ENCODE data around the gene STK39. TPM values are rescaled to one million over a fixed set of nuclear protein-coding genes. Genes with fewer than 3 reads are reported as not detected.

Gene STK39
- polyA plus RNA-seq, 1 donor from 2014 or later: 9.5 TPM

DNA sequence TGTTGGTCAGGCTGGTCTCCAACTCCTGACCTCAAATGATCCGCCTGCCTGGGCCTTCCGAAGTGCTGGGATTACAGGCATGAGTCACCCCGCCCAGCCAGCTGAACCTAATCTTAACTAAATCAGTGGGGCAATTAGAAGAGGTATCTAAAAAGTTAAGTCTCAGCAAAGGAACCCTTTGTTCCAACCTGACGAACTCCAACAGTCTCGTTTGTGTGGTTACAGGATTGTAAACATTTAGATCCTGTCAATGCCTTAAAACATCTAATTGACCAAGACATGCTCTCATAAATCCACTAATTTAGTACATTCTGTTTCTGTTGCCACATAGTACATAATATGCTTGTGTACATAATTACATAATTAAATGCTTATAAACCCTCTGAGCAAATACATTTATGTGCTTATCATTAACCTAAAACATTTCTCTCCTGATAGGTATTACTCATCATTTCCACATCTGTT lies 31.1 kb upstream of the STK39 start:
- no peak overlapping the region for H2AFZ ChIP-seq (ENCODE audit: low read depth, low read length)
- TF ChIP-seq SMC3 (conservative IDR thresholded peaks at IDR 0.05; ENCODE audit: poor library complexity) (no peak), EP300 (conservative IDR thresholded peaks at IDR 0.05; ENCODE audit: poor library complexity, severe bottlenecking) (no peak), POLR2AphosphoS5 (IDR thresholded peaks at IDR 0.05) (no peak), EZH2 (IDR thresholded peaks at IDR 0.05; ENCODE audit: borderline replicate concordance, insufficient read depth, low read length, poor library complexity, severe bottlenecking) (no peak), TAF1 (IDR thresholded peaks at IDR 0.05; ENCODE audit: low read depth) (no peak), RAD21 (conservative IDR thresholded peaks at IDR 0.05) (no peak), MXI1 (conservative IDR thresholded peaks at IDR 0.05; ENCODE audit: poor library complexity, severe bottlenecking) (no peak)
- TF ChIP-seq, protein P1, sequence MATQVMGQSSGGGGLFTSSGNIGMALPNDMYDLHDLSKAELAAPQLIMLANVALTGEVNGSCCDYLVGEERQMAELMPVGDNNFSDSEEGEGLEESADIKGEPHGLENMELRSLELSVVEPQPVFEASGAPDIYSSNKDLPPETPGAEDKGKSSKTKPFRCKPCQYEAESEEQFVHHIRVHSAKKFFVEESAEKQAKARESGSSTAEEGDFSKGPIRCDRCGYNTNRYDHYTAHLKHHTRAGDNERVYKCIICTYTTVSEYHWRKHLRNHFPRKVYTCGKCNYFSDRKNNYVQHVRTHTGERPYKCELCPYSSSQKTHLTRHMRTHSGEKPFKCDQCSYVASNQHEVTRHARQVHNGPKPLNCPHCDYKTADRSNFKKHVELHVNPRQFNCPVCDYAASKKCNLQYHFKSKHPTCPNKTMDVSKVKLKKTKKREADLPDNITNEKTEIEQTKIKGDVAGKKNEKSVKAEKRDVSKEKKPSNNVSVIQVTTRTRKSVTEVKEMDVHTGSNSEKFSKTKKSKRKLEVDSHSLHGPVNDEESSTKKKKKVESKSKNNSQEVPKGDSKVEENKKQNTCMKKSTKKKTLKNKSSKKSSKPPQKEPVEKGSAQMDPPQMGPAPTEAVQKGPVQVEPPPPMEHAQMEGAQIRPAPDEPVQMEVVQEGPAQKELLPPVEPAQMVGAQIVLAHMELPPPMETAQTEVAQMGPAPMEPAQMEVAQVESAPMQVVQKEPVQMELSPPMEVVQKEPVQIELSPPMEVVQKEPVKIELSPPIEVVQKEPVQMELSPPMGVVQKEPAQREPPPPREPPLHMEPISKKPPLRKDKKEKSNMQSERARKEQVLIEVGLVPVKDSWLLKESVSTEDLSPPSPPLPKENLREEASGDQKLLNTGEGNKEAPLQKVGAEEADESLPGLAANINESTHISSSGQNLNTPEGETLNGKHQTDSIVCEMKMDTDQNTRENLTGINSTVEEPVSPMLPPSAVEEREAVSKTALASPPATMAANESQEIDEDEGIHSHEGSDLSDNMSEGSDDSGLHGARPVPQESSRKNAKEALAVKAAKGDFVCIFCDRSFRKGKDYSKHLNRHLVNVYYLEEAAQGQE (IDR thresholded peaks at IDR 0.05; ENCODE audit: borderline replicate concordance): no peak
- TF ChIP-seq, protein P2, sequence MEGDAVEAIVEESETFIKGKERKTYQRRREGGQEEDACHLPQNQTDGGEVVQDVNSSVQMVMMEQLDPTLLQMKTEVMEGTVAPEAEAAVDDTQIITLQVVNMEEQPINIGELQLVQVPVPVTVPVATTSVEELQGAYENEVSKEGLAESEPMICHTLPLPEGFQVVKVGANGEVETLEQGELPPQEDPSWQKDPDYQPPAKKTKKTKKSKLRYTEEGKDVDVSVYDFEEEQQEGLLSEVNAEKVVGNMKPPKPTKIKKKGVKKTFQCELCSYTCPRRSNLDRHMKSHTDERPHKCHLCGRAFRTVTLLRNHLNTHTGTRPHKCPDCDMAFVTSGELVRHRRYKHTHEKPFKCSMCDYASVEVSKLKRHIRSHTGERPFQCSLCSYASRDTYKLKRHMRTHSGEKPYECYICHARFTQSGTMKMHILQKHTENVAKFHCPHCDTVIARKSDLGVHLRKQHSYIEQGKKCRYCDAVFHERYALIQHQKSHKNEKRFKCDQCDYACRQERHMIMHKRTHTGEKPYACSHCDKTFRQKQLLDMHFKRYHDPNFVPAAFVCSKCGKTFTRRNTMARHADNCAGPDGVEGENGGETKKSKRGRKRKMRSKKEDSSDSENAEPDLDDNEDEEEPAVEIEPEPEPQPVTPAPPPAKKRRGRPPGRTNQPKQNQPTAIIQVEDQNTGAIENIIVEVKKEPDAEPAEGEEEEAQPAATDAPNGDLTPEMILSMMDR (IDR thresholded peaks at IDR 0.05; ENCODE audit: poor library complexity, severe bottlenecking): no peak

DNA sequence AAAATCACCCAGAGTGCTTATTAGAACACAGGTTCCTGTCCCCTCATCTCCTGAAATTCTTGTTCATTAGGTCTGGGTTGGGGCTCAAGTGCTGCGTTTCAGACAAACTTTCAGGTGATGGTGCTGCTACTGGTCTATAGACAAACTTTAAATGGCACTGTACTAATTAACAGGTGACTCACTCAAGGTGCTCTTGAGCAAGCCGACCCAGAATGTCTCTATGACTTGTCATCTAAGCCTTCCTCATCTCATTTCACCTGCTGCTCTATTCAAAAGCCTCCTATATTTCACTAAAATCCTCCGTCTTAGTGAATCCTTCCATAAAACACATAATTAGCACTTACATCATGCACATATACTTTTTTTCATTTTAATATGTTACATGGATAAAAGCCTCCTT lies 29.9 kb upstream of the STK39 start:
- Histone ChIP-seq H3K27ac (ENCODE audit: low read length) (no peak overlapping the region), H3K9ac (ENCODE audit: low read length) (no peak overlapping the region), H4K20me1 (ENCODE audit: insufficient read depth) (no peaks in the 10 kb centered on the region), H3K9me3 (ENCODE audit: low read length) (no peaks in the 10 kb centered on the region), H3K27me3 (ENCODE audit: insufficient read depth, low read depth, low read length) (no peaks in the 10 kb centered on the region), H3K36me3 (ENCODE audit: insufficient read depth, low read length) (no peaks in the 10 kb centered on the region), H3K79me2 (replicated peaks; ENCODE audit: insufficient read depth, low read length) (no peaks in the 10 kb centered on the region), H3K9me2 (ENCODE audit: insufficient read depth, low read length) (no peaks in the 10 kb centered on the region), H3K4me3 (ENCODE audit: low read length) (no peak overlapping the region), H3K4me2 (ENCODE audit: low read length) (no peak overlapping the region), H3F3A (ENCODE audit: insufficient read depth, low read length, poor library complexity, severe bottlenecking) (no peaks in the 10 kb centered on the region), H2AFZ (ENCODE audit: low read depth, low read length) (no peak overlapping the region)
- TF ChIP-seq EZH2 (IDR thresholded peaks at IDR 0.05; ENCODE audit: borderline replicate concordance, insufficient read depth, low read length, poor library complexity, severe bottlenecking) (no peak), EP300 (conservative IDR thresholded peaks at IDR 0.05; ENCODE audit: poor library complexity, severe bottlenecking) (no peak), MXI1 (conservative IDR thresholded peaks at IDR 0.05; ENCODE audit: poor library complexity, severe bottlenecking) (no peak)
- TF ChIP-seq, protein P2 (IDR thresholded peaks at IDR 0.05; ENCODE audit: poor library complexity, severe bottlenecking): no peak

More for the DNA sequence above, 31.1 kb upstream of the STK39 start:
- Histone ChIP-seq H3K27me3 (ENCODE audit: insufficient read depth, low read depth, low read length) (no peaks in the 10 kb centered on the region), H3F3A (ENCODE audit: insufficient read depth, low read length, poor library complexity, severe bottlenecking) (no peaks in the 10 kb centered on the region), H3K79me2 (replicated peaks; ENCODE audit: insufficient read depth, low read length) (no peaks in the 10 kb centered on the region), H3K9ac (ENCODE audit: low read length) (no peak overlapping the region), H3K9me3 (ENCODE audit: low read length) (no peaks in the 10 kb centered on the region), H3K27ac (ENCODE audit: low read length) (no peak overlapping the region), H3K36me3 (ENCODE audit: insufficient read depth, low read length) (no peaks in the 10 kb centered on the region), H3K4me3 (ENCODE audit: low read length) (no peak overlapping the region), H3K4me2 (ENCODE audit: low read length) (no peak overlapping the region), H3K9me2 (ENCODE audit: insufficient read depth, low read length) (no peaks in the 10 kb centered on the region), H4K20me1 (ENCODE audit: insufficient read depth) (no peaks in the 10 kb centered on the region)
